Measurements from ENCODE around the gene PLCB1.

PLCB1 gene

GRCh38 chr20:8914421-8914820 is 782.4 kb downstream of the PLCB1 start:
- Histone ChIP-seq H3K4me2 (ENCODE audit: low read depth, low read length, poor library complexity, severe bottlenecking) (no peak overlapping the region), H3K27me3 (ENCODE audit: insufficient read depth, low read length, poor library complexity, severe bottlenecking) (no peaks in the 10 kb centered on the region), H3K79me2 (ENCODE audit: insufficient read depth, low read length) (no peaks in the 10 kb centered on the region), H4K20me1 (ENCODE audit: insufficient read depth, low read length, poor library complexity, severe bottlenecking) (no peaks in the 10 kb centered on the region), H3K9me3 (ENCODE audit: insufficient read depth, low read depth, low read length) (no peaks in the 10 kb centered on the region), H3K4me1 (ENCODE audit: insufficient read depth, low read length, poor library complexity, severe bottlenecking) (no peaks in the 10 kb centered on the region), H3K4me3 (ENCODE audit: low read length, poor library complexity, severe bottlenecking) (no peak overlapping the region), H3F3A (ENCODE audit: low read depth) (no peaks in the 10 kb centered on the region), H3K9me2 (replicated peaks; ENCODE audit: low read depth, low read length) (no peaks in the 10 kb centered on the region), H3K9ac (ENCODE audit: low read depth, low read length, poor library complexity, severe bottlenecking) (no peak overlapping the region), H2AFZ (ENCODE audit: low read length) (no peak overlapping the region), H3K36me3 (ENCODE audit: insufficient read depth, low read length) (no peaks in the 10 kb centered on the region)
- TF ChIP-seq CTCF (conservative IDR thresholded peaks at IDR 0.05; ENCODE audit: low read length): no peak

DNA sequence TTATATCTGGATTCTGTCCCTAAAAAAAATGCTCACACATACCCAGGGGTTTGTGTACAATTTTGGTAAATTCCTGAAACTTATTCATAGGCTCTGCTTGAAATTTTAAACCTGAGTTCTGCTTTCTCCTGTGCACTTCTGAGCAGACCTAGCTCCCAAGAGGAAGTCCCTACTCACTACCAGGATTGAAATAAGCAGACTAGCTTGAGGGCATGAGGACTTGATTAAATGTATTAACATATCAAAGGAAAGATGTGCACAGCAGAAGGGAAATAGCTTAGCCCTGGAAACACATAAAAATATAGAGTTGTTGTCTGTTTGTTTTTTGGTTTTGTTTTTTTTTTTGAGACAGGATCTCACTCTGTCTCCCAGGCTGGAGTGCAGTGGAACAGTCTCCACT is 785.0 kb downstream of the PLCB1 start:
- TF ChIP-seq EZH2phosphoT487 (IDR thresholded peaks at IDR 0.05; ENCODE audit: borderline replicate concordance): no peak
- no peak for TF ChIP-seq CTCF (conservative IDR thresholded peaks at IDR 0.05; ENCODE audit: low read length)

DNA sequence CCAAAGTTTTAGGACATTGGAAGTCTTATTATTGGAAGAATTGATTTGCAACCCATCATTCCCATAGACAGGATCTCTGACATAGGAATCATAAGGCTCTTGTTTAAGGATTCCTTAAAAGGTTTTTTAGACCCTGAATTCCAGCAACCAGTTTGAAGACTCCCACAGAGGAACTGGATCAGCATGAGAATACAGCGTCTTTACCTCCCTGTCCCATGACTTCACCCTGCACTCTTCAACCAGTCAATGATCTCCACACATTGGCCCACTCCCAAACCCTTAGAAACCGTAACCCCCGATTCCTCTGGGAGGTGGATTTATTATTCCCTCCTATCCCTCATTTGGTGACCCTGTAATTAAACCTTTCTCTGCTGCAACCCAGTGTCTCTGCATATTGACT is 786.1 kb downstream of the PLCB1 start:
- no peak overlapping the region for H3K9ac ChIP-seq (ENCODE audit: low read depth, low read length, poor library complexity, severe bottlenecking)
- H3K9me2 ChIP-seq (replicated peaks; ENCODE audit: low read depth, low read length): no peaks in the 10 kb centered on the region
- H2AFZ ChIP-seq (ENCODE audit: low read length): no peak overlapping the region
- no peaks in the 10 kb centered on the region for H3F3A ChIP-seq (ENCODE audit: low read depth)
- TF ChIP-seq CTCF (conservative IDR thresholded peaks at IDR 0.05; ENCODE audit: low read length): no peak
- H3K36me3 ChIP-seq (ENCODE audit: insufficient read depth, low read length): no peaks in the 10 kb centered on the region
- no peak overlapping the region for H3K4me2 ChIP-seq (ENCODE audit: low read depth, low read length, poor library complexity, severe bottlenecking)
- H3K4me1 ChIP-seq (ENCODE audit: insufficient read depth, low read length, poor library complexity, severe bottlenecking): no peaks in the 10 kb centered on the region
- no peaks in the 10 kb centered on the region for H3K9me3 ChIP-seq (ENCODE audit: insufficient read depth, low read depth, low read length)
- no peaks in the 10 kb centered on the region for H4K20me1 ChIP-seq (ENCODE audit: insufficient read depth, low read length, poor library complexity, severe bottlenecking)
- no peak overlapping the region for H3K4me3 ChIP-seq (ENCODE audit: low read length, poor library complexity, severe bottlenecking)
- no peaks in the 10 kb centered on the region for H3K27me3 ChIP-seq (ENCODE audit: insufficient read depth, low read length, poor library complexity, severe bottlenecking)
- H3K79me2 ChIP-seq (ENCODE audit: insufficient read depth, low read length): no peaks in the 10 kb centered on the region

More for the DNA sequence above, 785.0 kb downstream of the PLCB1 start:
- Histone ChIP-seq H4K20me1 (ENCODE audit: insufficient read depth, low read length, poor library complexity, severe bottlenecking) (no peaks in the 10 kb centered on the region), H3K4me3 (ENCODE audit: low read length, poor library complexity, severe bottlenecking) (no peak overlapping the region), H3K27me3 (ENCODE audit: insufficient read depth, low read length, poor library complexity, severe bottlenecking) (no peaks in the 10 kb centered on the region), H2AFZ (ENCODE audit: low read length) (no peak overlapping the region), H3K79me2 (ENCODE audit: insufficient read depth, low read length) (no peaks in the 10 kb centered on the region), H3K9me2 (replicated peaks; ENCODE audit: low read depth, low read length) (no peaks in the 10 kb centered on the region), H3K4me2 (ENCODE audit: low read depth, low read length, poor library complexity, severe bottlenecking) (no peak overlapping the region), H3K36me3 (ENCODE audit: insufficient read depth, low read length) (no peaks in the 10 kb centered on the region), H3K9ac (ENCODE audit: low read depth, low read length, poor library complexity, severe bottlenecking) (no peak overlapping the region), H3F3A (ENCODE audit: low read depth) (no peaks in the 10 kb centered on the region), H3K9me3 (ENCODE audit: insufficient read depth, low read depth, low read length) (no peaks in the 10 kb centered on the region), H3K4me1 (ENCODE audit: insufficient read depth, low read length, poor library complexity, severe bottlenecking) (no peaks in the 10 kb centered on the region)
